ENCODE measurements around the gene GBP3. TPM values are rescaled to one million over a fixed set of nuclear protein-coding genes. Genes with fewer than 3 reads are reported as not detected.
A peak's percentile ranks its signal among the peaks of the same experiment; 100 is the strongest.
"Not testable (repeated sequence)": the region's sequence is repeated elsewhere in the genome, so short reads cannot be mapped to it uniquely, and the experiment has no call there.

The GBP3 gene
- total RNA-seq, 1 experiment from 2014 or later = 1.2 TPM

GRCh38 chr1:88974616-88975172 is 48.0 kb downstream of the GBP3 start:
- H3K4me1 ChIP-seq (ENCODE audit: control insufficient read depth in 1 of 2, insufficient read depth in 2 of 2, low read length in 2 of 2); DNase-seq (ENCODE audit: low read depth, low spot score); H3K9me3 ChIP-seq (ENCODE audit: control insufficient read depth in 1 of 2, insufficient read depth in 1 of 2, low read depth in 1 of 2, low read length in 2 of 2); ATAC-seq; H3K9me2 ChIP-seq (ENCODE audit: insufficient read depth); H3K27ac ChIP-seq (ENCODE audit: low read depth, low read length); H3K9ac ChIP-seq (ENCODE audit: low read length); H3K4me3 ChIP-seq (replicated peaks in 1 of 2; ENCODE audit: low read depth in 1 of 2, low read length in 2 of 2); H4K20me1 ChIP-seq (ENCODE audit: insufficient read depth); H2AFZ ChIP-seq (ENCODE audit: low read depth, low read length, poor library complexity, severe bottlenecking); BruUV-seq (replicated peaks); H3K4me2 ChIP-seq (ENCODE audit: low read length); POLR2A ChIA-PET; H3K27me3 ChIP-seq (ENCODE audit: insufficient read depth, low read length); H3K36me3 ChIP-seq (ENCODE audit: control insufficient read depth in 1 of 2, insufficient read depth in 2 of 2, low read length in 2 of 2); RAD21 ChIA-PET (ENCODE audit: low non-redundant PET in 1 of 2, low total read pairs in 2 of 2, uncharacterized antibody in 2 of 2, unreplicated experiment in 2 of 2): not testable (repeated sequence)
- intact Hi-C loops (cut with micrococcal nuclease) = loop anchor here (10.0 kb wide), 1 partner anchor 790 kb away; no protein-coding TSS in a partner anchor
- H3K79me2 ChIP-seq (ENCODE audit: insufficient read depth, low read length) = peaks cover 35% of the 10 kb centered on the region
- CTCF ChIA-PET = interaction anchor here (1.6 kb wide), 1 partner anchor 10 kb away, joined by 11 read pairs; no protein-coding TSS in a partner anchor

GRCh38 chr1:88973520-88974137 is 49.0 kb downstream of the GBP3 start:
- peak; percentile 61 for ATAC-seq
- Histone ChIP-seq H3K4me2 (ENCODE audit: low read length) (no peak overlapping the region), H3K9me3 (ENCODE audit: control insufficient read depth in 1 of 2, insufficient read depth in 1 of 2, low read depth in 1 of 2, low read length in 2 of 2) (no peaks in the 10 kb centered on the region), H3K4me1 (ENCODE audit: control insufficient read depth in 1 of 2, insufficient read depth in 2 of 2, low read length in 2 of 2) (no peaks in the 10 kb centered on the region), H3K4me3 (replicated peaks in 1 of 2; ENCODE audit: low read depth in 1 of 2, low read length in 2 of 2) (no peak overlapping the region), H3K9ac (ENCODE audit: low read length) (no peak overlapping the region), H4K20me1 (ENCODE audit: insufficient read depth) (no peaks in the 10 kb centered on the region), H2AFZ (ENCODE audit: low read depth, low read length, poor library complexity, severe bottlenecking) (no peak overlapping the region), H3K79me2 (ENCODE audit: insufficient read depth, low read length) (peaks cover 26% of the 10 kb centered on the region), H3K9me2 (ENCODE audit: insufficient read depth) (no peaks in the 10 kb centered on the region), H3K27ac (ENCODE audit: low read depth, low read length) (no peak overlapping the region), H3K27me3 (ENCODE audit: insufficient read depth, low read length) (no peaks in the 10 kb centered on the region), H3K36me3 (ENCODE audit: control insufficient read depth in 1 of 2, insufficient read depth in 2 of 2, low read length in 2 of 2) (no peaks in the 10 kb centered on the region)
- ChIA-PET RAD21 (ENCODE audit: low non-redundant PET in 1 of 2, low total read pairs in 2 of 2, uncharacterized antibody in 2 of 2, unreplicated experiment in 2 of 2) (interaction anchor here in 1 of 2 experiments (0.6 kb wide), 1 partner anchor 26 kb away, joined by 4 read pairs; no protein-coding TSS in a partner anchor), POLR2A (no interaction called here), CTCF (interaction anchor here (0.7 to 1.6 kb wide), 3 partner anchors 11 to 511 kb away, joined by 3 to 11 read pairs (median 3); no protein-coding TSS in a partner anchor)
- intact Hi-C loops (cut with micrococcal nuclease) = loop anchor here (1.0 to 10.0 kb wide), 3 partner anchors 385 to 791 kb away; no protein-coding TSS in a partner anchor
- no TSS peak for BruUV-seq (replicated peaks)
- DNase-seq (ENCODE audit: low read depth, low spot score) = peak; percentile 33
- TF ChIP-seq EZH2 (IDR thresholded peaks at IDR 0.05) (no peak), RAD21 (IDR thresholded peaks at IDR 0.05; ENCODE audit: low read depth) (peak; percentile 59), CTCF (IDR thresholded peaks at IDR 0.05 in 2 of 3, conservative IDR thresholded peaks at IDR 0.05 in 1 of 3; ENCODE audit: borderline replicate concordance in 1 of 3, insufficient read depth in 1 of 3, low read depth in 2 of 3, low read length in 2 of 3) (peak; percentile 39 to 72 (median 49); a peak in 4 of 6 replicates)

Data from HCT116 (cell line).